HepG2 (cell line): ENCODE measurements around the gene DOCK4. TPM values are rescaled to one million over a fixed set of nuclear protein-coding genes. Genes with fewer than 3 reads are reported as not detected.

Experiments
- ATAC-seq: fragments of 200-7000 bp; cut with Tn5 transposase; 3 replicates; pipeline ENCODE4 v1.9.1; 2020; ENCODE audit warnings: mild to moderate bottlenecking, moderate library complexity
- BruUV-seq: library from RNA; stranded (reverse); fragments of 400-500 nt; replicated peaks from 2 replicates; lab custom pipeline; 2021; lab: Mats Ljungman, UMichigan
- CTCF ChIA-PET: fragments of 300-600 bp; formaldehyde crosslinking; extraction: SDS; loops from one replicate; lab custom pipeline; 2021; ENCODE audit warnings: low total read pairs, inconsistent platforms, low intra/inter-chr PET ratio; lab: Yijun Ruan, JAX
- POLR2A ChIA-PET: fragments of 350-600 bp; sonication (Branson Sonifier 250); formaldehyde crosslinking; loops from one replicate; lab custom pipeline; 2020; ENCODE audit warnings: antibody characterized with exemption, inconsistent platforms; lab: Yijun Ruan, JAX
- DNase-seq: peaks from one replicate; pipeline ENCODE4 v3.0.0-alpha.2; 2015; ENCODE audit warnings: low spot score
- FAIRE-seq: peaks from 3 replicates; lab custom pipeline; 2011; peaks lifted over from hg19 to GRCh38; lab: Jason Lieb, UNC
- H2AFZ ChIP-seq: one replicate; pipeline ENCODE4 v1.6.1; 2011; ENCODE audit warnings: low read length, inconsistent platforms
- H3K27ac ChIP-seq: fragments of 300-600 bp; 3 replicates; pipeline ENCODE4 v1.8.0; 2011; ENCODE audit warnings: mixed run types, mild to moderate bottlenecking, mixed read lengths, low read length, inconsistent platforms; ENCODE audit not compliant: insufficient read depth; ENCODE audit errors: extremely low read length
- H3K27me3 ChIP-seq, 2 experiments: fragments of 200-600 bp in 1 of 2; 2 replicates in 1 of 2; 3 replicates in 1 of 2; pipeline versions ENCODE4 v1.6.0 to v1.8.0; 2011; ENCODE audit warnings: low read length in 2 of 2, mild to moderate bottlenecking in 2 of 2, moderate library complexity in 2 of 2, inconsistent platforms in 1 of 2; ENCODE audit not compliant: insufficient read depth in 2 of 2, control insufficient read depth in 1 of 2
- H3K36me3 ChIP-seq, 2 experiments: fragments of 200-600 bp in 1 of 2; replicated peaks in 1 of 2; 2 replicates in 1 of 2; 3 replicates in 1 of 2; pipeline versions ENCODE4 v1.5.1 to v1.8.0; 2011; ENCODE audit warnings: low read length in 2 of 2, inconsistent platforms in 1 of 2; ENCODE audit not compliant: insufficient read depth in 2 of 2, control insufficient read depth in 1 of 2
- H3K4me1 ChIP-seq: 2 replicates; pipeline ENCODE4 v1.5.1; 2012; ENCODE audit warnings: low read length, inconsistent platforms; ENCODE audit not compliant: insufficient read depth
- H3K4me2 ChIP-seq: 2 replicates; pipeline ENCODE4 v1.6.0; 2011; ENCODE audit warnings: low read depth, low read length, inconsistent platforms
- H3K4me3 ChIP-seq, 3 experiments: fragments of 200-600 bp in 1 of 3; sonication (generic), shearing (Covaris generic) in 1 of 3; replicated peaks in 1 of 3; 2 replicates each; pipeline ENCODE4 v1.5.1; 2011 to 2016; ENCODE audit warnings: low read length in 3 of 3, inconsistent platforms in 2 of 3, low read depth in 2 of 3, mild to moderate bottlenecking in 2 of 3, control low read depth in 1 of 3, mixed read lengths in 1 of 3; ENCODE audit not compliant: insufficient read depth in 1 of 3
- H3K79me2 ChIP-seq: one replicate; pipeline ENCODE4 v1.6.1; 2011; ENCODE audit warnings: low read length, inconsistent platforms; ENCODE audit not compliant: insufficient read depth
- H3K9ac ChIP-seq: 2 replicates; pipeline ENCODE4 v1.6.0; 2011; ENCODE audit warnings: mild to moderate bottlenecking, low read depth, low read length, inconsistent platforms; ENCODE audit not compliant: insufficient read depth
- H3K9me3 ChIP-seq: 2 replicates; pipeline ENCODE4 v1.5.1; 2012; ENCODE audit warnings: mild to moderate bottlenecking, low read length
- H4K20me1 ChIP-seq: 2 replicates; pipeline ENCODE4 v1.6.0; 2011; ENCODE audit warnings: inconsistent platforms, mild to moderate bottlenecking, low read length, moderate library complexity; ENCODE audit not compliant: insufficient read depth
- CEBPB ChIP-seq: IDR thresholded peaks from 2 replicates; pipeline ENCODE4 v1.6.1; 2011; ENCODE audit warnings: low read depth, low read length, improper control_type of control experiment, borderline replicate concordance
- EZH2 ChIP-seq: conservative IDR thresholded peaks from 2 replicates; pipeline ENCODE4 v1.6.1; 2012; ENCODE audit warnings: mild to moderate bottlenecking, low read depth, low read length, moderate library complexity
- FOXC1 ChIP-seq: sonication (generic); formaldehyde crosslinking; IDR thresholded peaks from 2 replicates; pipeline ENCODE4 v1.8.0; 2022; ENCODE audit warnings: mild to moderate bottlenecking, missing genetic modification reagents, borderline replicate concordance
- IRF2 ChIP-seq: IDR thresholded peaks from 2 replicates; pipeline ENCODE4 v1.6.1; 2018; ENCODE audit warnings: missing genetic modification reagents, missing compliant biosample characterization
- KDM3A ChIP-seq: IDR thresholded peaks from 2 replicates; pipeline ENCODE4 v1.6.1; 2018; ENCODE audit warnings: low read depth, missing compliant biosample characterization
- KDM5A ChIP-seq: fragments of 200-600 bp; sonication (generic); IDR thresholded peaks from 2 replicates; pipeline ENCODE4 v1.7.0; 2018; ENCODE audit warnings: antibody characterized with exemption, mild to moderate bottlenecking, low read length, borderline replicate concordance
- MTF2 ChIP-seq: sonication (generic); formaldehyde crosslinking; IDR thresholded peaks from 2 replicates; pipeline ENCODE4 v1.5.0; 2020; ENCODE audit warnings: missing genetic modification reagents, borderline replicate concordance
- WGBS: methylation state at CpG from one replicate; pipeline ENCODE4 v1.1.6; 2017; ENCODE audit warnings: low lambda C conversion rate; 5-methylcytosine and 5-hydroxymethylcytosine counted together
- in situ Hi-C: cut with HindIII; loops from 2 replicates; pipeline ENCODE4 v1.10.0; 2017; ENCODE audit warnings: low pct_unique_long_range_greater_than_20kb; ENCODE audit not compliant: extremely low pct_ligation_motif_present
- intact Hi-C: fragments of 100-400 bp; cut with micrococcal nuclease; formaldehyde crosslinking; loops from one replicate; pipeline ENCODE4 v1.10.0; 2022; ENCODE audit not compliant: unreplicated experiment
- polyA plus RNA-seq, 8 experiments: library from polyadenylated mRNA; depleted of rRNA in 3 of 8; stranded (reverse) in 7 of 8; unstranded in 1 of 8; fragments of >200 nt; fragmentation: Illumina TruSeq in 4 of 8; extraction: Trizol in 4 of 8; gene quantifications; 2 replicates each; pipeline versions ENCODE4 v1.2.1 to v1.2.3, GENCODE V29; 2011 to 2016; ENCODE audit warnings: low read depth in 4 of 8, missing spikeins in 1 of 8, mixed read lengths in 1 of 8; ENCODE audit not compliant: insufficient read depth in 1 of 8
- total RNA-seq, 5 experiments: library from RNA; depleted of rRNA; stranded (reverse); fragments of >200 nt; fragmentation: Illumina TruSeq; extraction: Trizol; gene quantifications; 2 replicates each; pipeline ENCODE4 v1.2.3, GENCODE V29; 2016; ENCODE audit warnings: low read depth in 1 of 5

Gene DOCK4
- total and polyA plus RNA-seq, 2 of the 13 experiments (the other 11 are each of a cell fraction or from before 2014, with no cell fraction given) = 13.5 to 17.4 TPM

DNA sequence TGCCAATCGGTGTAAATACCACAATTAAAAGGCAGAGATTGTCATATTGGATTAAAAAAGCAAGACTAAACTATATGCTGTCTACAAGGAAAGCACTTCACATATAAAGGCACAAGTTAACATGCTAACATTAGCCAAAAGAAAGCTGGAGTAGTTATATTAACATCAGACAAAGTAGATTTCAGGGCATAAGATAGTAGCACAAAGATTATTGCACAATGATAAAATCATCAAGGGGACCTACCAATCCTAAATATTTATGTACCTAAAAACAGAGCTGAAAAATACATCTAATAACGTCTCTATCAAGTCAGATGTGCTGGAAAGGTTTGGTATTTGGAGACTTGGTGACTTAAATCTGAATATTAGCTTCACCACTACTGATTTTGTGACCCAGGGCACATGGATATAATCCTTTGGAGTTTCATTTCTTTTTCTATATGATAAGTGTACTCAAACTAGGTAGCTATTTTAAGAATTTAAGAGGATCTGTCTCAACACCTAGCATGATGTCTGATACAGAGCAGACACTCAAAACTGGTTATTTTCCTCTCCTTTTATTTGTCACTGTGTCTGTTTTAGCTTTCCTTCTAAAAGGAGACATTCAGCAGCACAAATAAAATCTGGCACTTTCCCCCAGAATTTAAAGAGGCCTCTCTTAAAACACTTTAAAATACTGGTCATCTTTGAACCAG is 156.5 kb downstream of the DOCK4 start:
- intact Hi-C loops = no loop called here
- DNase-seq (no peak), FAIRE-seq (no peak), ATAC-seq (no peak)
- H3K9ac ChIP-seq = no peak overlapping the region
- no peak overlapping the region for H3K27ac ChIP-seq
- ChIA-PET POLR2A (no interaction called here), CTCF (no interaction called here)
- H3K9me3 ChIP-seq = peaks cover 4% of the 10 kb centered on the region; the same call in 1 of the 2 replicates
- no peak for TF ChIP-seq IRF2
- TF ChIP-seq CEBPB = peak; percentile 49; the same call in 1 of the 2 replicates
- no peak for TF ChIP-seq FOXC1
- TF ChIP-seq KDM5A = no peak
- no peak overlapping the region for H2AFZ ChIP-seq
- no peaks in the 10 kb centered on the region for H3K36me3 ChIP-seq
- H3K27me3 ChIP-seq = no peaks in the 10 kb centered on the region
- no TSS peak for BruUV-seq
- H3K4me1 ChIP-seq = peaks cover 32% of the 10 kb centered on the region
- H4K20me1 ChIP-seq = no peaks in the 10 kb centered on the region
- WGBS = 92% methylated on average over 2 of the region's 2 CpGs
- H3K79me2 ChIP-seq = peaks cover 23% of the 10 kb centered on the region
- H3K4me2 ChIP-seq = no peak overlapping the region
- no peak overlapping the region for H3K4me3 ChIP-seq
- in situ Hi-C loops = no loop called here

DNA sequence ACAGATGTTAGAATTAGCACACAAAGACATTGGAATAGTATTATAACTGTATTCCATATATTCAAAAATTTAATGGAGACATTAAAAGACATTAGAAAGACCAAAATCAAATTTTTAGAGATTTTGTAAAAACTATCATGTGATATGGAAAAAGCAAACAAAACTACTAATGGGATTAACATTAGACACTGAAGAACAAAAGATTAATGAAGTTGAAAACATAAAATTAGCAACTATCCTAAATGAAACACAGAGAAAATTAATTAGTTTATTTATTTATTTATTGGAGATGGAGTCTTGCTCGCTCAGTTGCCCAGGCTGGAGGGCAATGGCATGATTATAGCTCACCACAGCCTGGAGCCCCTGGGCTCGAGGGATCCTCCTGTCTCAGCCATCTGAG is 158.8 kb downstream of the DOCK4 start:
- Histone ChIP-seq H3K4me1 (peaks cover 17% of the 10 kb centered on the region), H3K79me2 (peaks cover 16% of the 10 kb centered on the region), H3K27ac (no peak overlapping the region), H3K4me3 (no peak overlapping the region), H3K36me3 (no peaks in the 10 kb centered on the region), H3K9ac (no peak overlapping the region), H2AFZ (no peak overlapping the region), H3K27me3 (no peaks in the 10 kb centered on the region), H4K20me1 (no peaks in the 10 kb centered on the region), H3K9me3 (peaks cover 4% of the 10 kb centered on the region; the same call in 1 of the 2 replicates), H3K4me2 (no peak overlapping the region)
- in situ Hi-C loops = no loop called here
- no TSS peak for BruUV-seq
- POLR2A ChIA-PET = no interaction called here
- WGBS = 91% methylated on average over 2 of the region's 2 CpGs
- ATAC-seq = no peak
- no peak for DNase-seq
- TF ChIP-seq KDM3A (CRISPR knock-in tag) (no peak), EZH2 (no peak), MTF2 (no peak), CEBPB (no peak)
- intact Hi-C loops = no loop called here
- CTCF ChIA-PET = no interaction called here
- no peak for FAIRE-seq
